Activated CD4-positive, alpha-beta T cell treated with anti-CD3 and anti-CD28 coated beads, Interleukin-2, Interleukin-4, amounts not matched to agents 100 ng/mL and 50 ng/mL, durations not matched to agents 16 hours and 8 hours (primary cell): ENCODE measurements around the gene POP4.
A peak's percentile ranks its signal among the peaks of the same experiment; 100 is the strongest.
"Not testable (repeated sequence)": the region's sequence is repeated elsewhere in the genome, so short reads cannot be mapped to it uniquely, and the experiment has no call there.

ENCODE experiments used
- DNase-seq: peaks from one replicate; pipeline ENCODE4 v3.0.0-alpha.2; 2020; ENCODE audit warnings: low spot score

POP4 gene

GRCh38 chr19:29612121-29612520 lies 6.0 kb downstream of the POP4 start:
- no peak for DNase-seq

GRCh38 chr19:29612801-29613595 lies 6.9 kb downstream of the POP4 start:
- no peak for DNase-seq

- no peak for DNase-seq
Observed at GRCh38 chr19:29614046-29614445, 8.0 kb downstream of the POP4 start.

- no peak for DNase-seq
Observed at GRCh38 chr19:29614780-29615179, 8.7 kb downstream of the POP4 start.

- no peak for DNase-seq
Observed at GRCh38 chr19:29615891-29616425, 9.9 kb downstream of the POP4 start.

- no peak for DNase-seq
Observed at GRCh38 chr19:29616541-29616940, 10.5 kb downstream of the POP4 start.

GRCh38 chr19:29617366-29618266 lies 11.5 kb downstream of the POP4 start:
- no peak for DNase-seq

GRCh38 chr19:29618434-29618833 lies 12.4 kb downstream of the POP4 start:
- no peak for DNase-seq

GRCh38 chr19:29618871-29619270 lies 12.8 kb downstream of the POP4 start:
- no peak for DNase-seq

- peak; percentile 33 for DNase-seq
Observed at GRCh38 chr19:29620931-29621351, 14.9 kb downstream of the POP4 start.

- DNase-seq: no peak
Observed at GRCh38 chr19:29622166-29623070, 16.3 kb downstream of the POP4 start.

GRCh38 chr19:29623726-29624488 lies 17.8 kb downstream of the POP4 start:
- peak; percentile 90 for DNase-seq

- DNase-seq: no peak
Observed at GRCh38 chr19:29624489-29625185, 18.6 kb downstream of the POP4 start.

- DNase-seq: no peak
Observed at GRCh38 chr19:29625186-29625651, 19.1 kb downstream of the POP4 start.

GRCh38 chr19:29626386-29626785 lies 20.3 kb downstream of the POP4 start:
- no peak for DNase-seq

- not testable (repeated sequence) for DNase-seq
Observed at GRCh38 chr19:29626832-29627231, 20.7 kb downstream of the POP4 start.

- no peak for DNase-seq
Observed at GRCh38 chr19:29628661-29629385, 22.7 kb downstream of the POP4 start.

GRCh38 chr19:29629836-29630534 lies 23.9 kb downstream of the POP4 start:
- DNase-seq: no peak

GRCh38 chr19:29630655-29631054 lies 24.6 kb downstream of the POP4 start:
- DNase-seq: no peak
